DMS 273 (cell line): Measurements from ENCODE around the gene NACAD.
"Not testable (repeated sequence)": the region's sequence is repeated elsewhere in the genome, so short reads cannot be mapped to it uniquely, and the experiment has no call there.

Experiments
- DNase-seq: peaks from one replicate; lab custom pipeline; 2025; ENCODE audit not compliant: unreplicated experiment; lab: John Stamatoyannopoulos, UW

NACAD gene

DNA sequence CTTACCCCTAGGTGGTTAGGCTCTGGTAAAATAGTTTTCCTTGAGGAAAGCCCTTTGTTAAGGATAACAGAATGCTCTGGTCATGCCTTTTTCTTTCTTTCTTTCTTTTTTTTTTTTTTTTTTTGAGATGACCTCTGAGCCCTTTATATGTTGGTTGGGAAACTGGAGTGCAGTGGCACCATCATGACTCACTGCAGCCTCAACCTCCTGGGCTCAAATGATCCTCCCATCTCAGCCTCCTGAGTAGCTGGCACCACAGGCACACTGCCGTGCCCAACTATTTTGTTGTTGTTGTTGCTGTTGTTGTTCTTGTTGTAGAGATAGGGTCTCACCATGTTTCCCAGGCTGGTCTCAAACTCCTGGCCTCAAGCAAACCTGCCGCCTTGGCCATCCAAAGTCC is 27.4 kb downstream of the NACAD start:
- DNase-seq: no peak

DNA sequence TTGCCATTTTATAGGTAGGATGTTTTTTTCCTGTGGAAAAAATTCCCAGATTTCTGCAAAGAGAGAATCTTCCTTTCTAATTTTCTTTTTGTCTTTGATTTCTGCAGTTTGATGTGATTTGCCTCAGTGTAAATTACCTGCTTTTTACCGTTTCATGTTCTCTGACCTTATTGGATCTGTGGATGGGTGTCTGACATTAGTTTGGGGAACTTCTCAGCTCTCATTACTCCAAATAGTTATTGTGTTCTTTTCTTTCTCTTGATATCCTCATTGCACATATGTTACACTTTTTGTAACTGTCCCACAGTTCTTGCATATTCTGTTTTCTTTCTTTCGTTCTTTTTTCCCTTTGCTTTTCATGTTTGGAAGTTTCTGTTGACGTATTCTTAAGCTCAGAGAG is 28.5 kb downstream of the NACAD start:
- DNase-seq: no peak

DNA sequence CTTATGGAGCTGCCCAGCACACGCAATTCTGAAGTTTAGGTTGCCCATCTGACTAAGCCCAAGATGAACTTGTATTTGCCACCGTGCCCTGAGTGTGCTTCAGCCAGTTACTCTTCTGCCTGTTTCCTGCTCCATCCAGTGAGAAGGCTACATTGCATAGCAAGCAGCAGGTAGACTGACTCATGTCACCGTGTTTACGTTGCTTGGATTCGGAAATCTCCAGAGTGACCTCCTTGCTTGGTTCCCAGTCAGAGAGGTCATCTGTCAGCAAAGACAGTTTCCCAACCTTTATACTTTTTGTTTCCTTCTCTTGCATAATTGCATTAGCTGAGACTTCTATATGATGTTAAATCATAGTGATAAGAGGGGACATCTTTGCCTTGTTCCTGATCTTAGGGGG is 30.9 kb downstream of the NACAD start:
- no peak for DNase-seq

DNA sequence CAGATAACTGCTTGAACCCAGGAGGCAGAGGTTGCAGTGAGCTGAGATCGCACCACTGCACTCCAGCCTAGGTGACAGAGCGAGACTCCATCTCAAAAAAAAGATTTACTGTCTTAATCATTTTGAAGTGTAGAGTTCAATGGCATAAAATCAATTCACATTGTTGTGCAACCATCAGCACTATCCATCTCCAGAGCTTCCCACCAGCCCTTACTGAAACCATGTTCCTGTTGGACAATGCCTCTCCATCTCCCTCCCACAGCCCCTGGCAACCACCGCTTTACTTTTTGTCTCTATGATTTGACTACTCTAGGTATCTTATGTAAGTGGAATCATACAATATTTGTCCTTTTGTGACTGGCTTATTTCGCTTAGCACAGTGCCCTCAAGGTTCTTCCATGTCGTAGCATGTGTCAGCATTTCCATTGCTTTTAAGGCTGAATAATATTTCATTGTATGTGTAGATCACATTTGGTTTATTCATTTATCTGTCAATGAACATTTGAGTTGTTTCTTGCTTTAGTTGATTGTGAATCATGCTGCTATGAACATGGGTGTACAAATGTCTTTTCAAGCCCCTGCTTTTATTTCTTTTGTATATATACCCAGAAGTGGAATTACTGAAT is 33.1 kb downstream of the NACAD start:
- no peak for DNase-seq

DNA sequence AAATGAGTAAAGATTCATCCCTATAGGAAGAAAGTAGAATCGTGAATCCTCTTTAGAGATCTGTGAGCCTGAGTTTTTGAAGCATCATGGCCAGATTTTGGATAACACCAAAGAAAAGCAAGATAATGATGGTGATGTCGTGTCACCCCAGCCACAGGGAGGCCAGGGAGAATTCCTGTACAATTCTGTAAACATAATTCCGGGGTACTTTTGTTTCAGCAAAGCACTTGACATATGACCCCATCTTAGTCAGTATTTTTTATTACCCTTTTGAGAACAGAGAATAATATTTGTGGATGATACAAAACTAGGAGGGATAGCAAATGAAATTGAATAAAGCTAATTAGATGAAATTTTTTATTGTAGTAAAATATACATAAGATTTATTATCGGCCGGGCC is 33.8 kb downstream of the NACAD start:
- DNase-seq: no peak

DNA sequence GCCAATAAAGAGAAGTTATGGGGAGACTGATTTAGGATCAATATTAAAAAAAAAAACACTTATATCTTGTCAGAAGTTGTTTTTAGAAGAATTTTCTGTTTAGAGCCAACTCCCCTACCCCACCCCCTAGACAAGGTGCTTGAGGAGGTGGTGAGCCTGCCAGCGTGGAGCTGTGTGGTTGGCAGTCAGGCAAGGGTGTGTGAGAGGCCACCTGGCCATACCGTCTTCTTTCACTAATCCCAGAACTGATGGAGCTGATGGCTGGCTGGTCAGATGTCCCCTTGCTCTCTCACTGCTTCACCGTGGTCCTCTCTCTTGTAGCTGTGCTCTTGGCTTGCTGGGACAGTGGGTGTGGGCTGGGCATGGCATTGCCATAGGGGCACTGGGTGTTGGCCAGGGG is 34.3 kb downstream of the NACAD start:
- no peak for DNase-seq

DNA sequence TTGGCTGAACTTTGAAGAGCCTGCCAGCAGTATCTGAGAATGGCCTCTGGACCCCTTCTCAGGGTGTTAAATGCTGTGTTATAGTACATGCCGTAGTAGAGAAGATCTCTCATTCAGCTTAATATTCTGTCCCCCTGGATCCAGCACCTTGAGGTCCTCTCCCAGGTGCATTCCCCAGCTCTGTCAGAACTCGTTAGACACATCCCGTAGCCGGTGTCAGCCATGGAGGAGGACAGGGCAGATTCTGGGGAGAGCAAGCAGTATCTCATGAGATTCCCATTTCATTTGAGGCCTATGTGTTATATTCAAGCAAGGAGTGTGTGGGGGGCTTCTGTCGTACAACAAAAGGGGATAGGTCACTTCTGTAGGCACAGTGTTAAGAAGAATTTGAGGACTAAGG is 34.8 kb downstream of the NACAD start:
- DNase-seq: no peak

DNA sequence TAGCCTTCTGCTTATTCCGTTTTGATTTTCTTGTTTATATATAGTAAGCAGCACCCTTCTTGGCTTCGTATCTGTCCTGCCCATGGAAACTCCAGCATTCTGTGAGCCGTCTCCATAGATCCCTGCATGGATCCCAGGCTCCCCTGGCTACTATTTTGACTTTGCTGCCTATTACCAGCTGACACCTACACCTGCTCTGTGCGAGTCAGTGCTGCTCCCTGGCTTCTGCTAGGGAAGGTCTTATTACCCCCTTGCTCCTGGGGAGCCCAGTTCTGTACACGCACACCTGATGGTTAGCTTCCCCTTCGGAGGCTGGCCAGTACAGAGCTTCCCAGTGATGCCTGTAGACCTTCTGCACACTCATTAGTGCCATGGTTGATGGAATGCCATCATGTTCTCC is 35.4 kb downstream of the NACAD start:
- DNase-seq: no peak

DNA sequence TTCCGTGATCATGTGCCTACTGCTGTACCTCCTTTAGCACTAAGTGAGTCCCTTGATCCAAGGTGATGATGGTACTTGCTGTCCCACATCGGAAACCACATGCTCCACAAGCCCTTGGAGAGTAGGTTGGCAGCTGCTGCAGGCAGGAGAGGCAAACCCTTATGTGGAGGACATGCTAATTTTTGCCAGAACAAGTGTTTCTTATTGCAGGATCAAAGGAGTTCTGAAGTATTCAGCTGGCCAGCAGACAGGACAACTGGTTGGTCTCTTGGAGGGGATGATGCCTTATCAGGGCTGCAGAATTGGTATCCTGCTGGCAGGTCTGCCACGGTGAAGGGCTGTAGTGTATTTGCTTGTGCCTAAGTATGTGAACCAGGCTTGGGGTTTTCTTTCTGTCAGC is 36.8 kb downstream of the NACAD start:
- DNase-seq: peak; percentile 92

DNA sequence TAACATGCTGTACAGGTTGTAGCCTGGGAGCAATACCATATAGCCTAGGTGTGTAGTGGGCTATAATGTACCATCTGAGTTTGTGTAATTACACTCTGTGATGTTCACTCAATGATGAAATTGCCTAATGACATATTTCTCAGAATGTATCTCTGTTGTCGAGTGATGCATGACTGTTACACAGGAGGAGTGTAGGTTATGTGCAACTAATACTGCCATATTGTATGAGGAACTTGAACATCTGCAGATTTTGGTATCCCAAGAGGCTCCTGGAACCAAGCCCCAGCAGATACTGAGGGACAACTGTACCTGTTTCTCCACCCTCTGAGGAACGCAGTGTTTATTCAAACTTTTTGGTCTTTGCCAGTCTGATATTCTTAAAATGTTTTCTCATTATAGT is 38.6 kb downstream of the NACAD start:
- DNase-seq: no peak

DNA sequence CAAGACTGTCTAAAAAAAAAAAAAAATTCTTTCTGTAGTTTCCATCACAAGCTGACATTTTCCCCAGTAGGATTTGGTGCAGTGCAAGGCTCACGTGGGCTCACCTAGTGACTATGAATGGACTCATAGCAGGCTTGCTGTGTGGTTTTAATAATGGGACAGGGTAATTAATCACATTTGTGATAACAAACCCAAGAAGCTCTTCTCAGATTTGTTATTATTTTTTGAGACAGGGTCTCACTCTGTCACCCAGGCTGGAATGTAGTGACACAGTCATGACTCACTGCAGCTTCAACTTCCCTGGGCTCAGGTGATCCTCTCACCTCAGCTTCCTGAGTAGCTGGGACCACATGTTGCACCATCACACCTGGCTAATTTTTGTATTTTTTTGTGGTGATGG is 40.0 kb downstream of the NACAD start:
- DNase-seq: no peak

DNA sequence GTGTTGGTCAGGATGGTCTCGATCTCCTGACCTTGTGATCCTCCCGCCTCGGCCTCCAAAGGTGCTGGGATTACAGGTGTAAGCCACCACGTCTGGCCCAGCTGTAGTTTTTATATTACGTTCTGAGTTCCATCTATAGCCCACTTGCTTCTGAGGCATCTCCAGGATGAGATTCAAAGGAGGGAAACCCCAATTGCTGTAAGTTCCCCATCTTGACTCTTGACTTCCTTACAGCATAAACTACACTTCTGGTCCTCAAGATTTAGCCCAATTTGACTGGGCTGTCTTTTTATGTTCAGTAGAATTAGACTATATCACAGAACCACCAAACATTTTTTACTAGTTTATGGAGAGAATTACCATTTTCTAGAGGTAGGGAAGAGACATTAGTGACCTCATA is 44.4 kb downstream of the NACAD start:
- DNase-seq: no peak

DNA sequence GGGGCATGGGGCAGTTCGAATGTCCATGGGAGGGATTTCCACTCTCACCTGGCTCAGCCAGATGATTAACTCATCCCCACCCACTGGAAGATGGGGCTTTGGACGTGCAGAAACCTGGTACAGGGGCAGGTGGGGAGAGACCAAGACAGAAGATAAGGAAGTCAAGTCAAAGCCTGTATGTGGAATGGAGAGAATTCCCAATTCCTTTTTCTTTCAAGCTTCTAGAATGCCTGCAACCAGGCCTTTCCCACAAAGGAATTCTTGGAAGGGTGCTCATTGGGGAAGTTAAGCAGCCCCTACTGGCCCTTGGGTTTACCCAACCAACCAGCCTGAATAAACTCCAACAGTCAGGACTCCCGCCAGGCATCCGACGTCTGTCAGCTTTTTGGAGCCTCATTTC is 49.7 kb downstream of the NACAD start:
- DNase-seq: no peak

DNA sequence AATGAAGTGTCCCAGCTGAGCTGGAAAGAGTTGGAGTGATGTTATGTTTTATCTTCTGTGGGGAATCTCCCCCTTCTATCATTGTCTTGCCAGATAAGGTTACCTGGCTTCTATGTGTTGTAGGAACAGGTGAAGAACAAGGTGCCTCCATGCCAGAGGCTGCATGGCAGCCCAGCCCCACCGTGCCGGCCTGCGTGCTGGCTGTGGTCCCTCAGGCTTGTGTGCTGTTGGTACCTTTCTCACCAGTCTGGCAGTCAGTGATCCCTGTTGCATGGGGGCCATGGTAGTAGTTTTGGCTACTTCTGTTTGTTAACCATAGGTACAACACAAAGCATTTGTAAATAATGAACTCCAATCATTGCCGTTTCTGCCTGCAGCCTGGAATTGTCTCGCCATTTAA is 50.9 kb downstream of the NACAD start:
- no peak for DNase-seq

DNA sequence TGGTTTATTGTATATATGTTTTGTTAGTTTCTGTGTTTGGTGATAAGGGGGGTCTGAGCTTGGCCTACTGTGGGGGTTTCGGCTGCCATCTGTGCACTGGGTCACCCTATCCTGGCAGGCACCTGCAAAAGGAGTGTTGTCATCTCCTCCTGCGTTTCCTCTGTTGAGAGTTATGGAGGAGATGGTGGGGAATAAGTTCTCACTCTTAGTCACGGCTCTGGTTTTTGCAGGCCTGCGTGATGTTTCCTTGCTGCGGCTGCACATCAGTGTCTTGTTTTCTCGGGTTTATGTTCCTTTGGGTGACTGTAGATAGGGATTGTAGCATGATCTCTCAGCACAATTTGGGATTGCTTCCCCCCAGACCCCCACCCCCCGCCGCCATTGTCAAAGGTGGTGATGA is 52.0 kb downstream of the NACAD start:
- no peak for DNase-seq

DNA sequence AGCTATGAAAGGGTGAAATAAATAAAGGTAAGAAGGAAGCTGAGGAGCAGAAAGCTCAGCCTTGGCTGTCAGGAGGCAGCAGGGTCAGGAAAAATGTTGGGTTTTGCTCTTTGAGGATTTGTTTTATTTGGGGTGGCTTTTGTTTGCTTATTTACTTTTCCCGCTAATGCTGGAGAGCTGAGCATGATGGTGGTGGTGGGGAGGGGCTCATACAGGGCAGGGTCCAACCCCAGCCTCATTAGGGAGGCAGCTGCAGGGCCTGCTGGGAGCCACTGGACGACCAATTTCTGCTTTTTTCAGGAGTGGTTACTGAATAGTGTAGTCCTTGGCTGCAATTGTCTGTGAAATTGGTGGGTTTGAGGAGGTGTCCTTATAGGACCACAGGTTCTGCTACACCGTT is 52.5 kb downstream of the NACAD start:
- no peak for DNase-seq

DNA sequence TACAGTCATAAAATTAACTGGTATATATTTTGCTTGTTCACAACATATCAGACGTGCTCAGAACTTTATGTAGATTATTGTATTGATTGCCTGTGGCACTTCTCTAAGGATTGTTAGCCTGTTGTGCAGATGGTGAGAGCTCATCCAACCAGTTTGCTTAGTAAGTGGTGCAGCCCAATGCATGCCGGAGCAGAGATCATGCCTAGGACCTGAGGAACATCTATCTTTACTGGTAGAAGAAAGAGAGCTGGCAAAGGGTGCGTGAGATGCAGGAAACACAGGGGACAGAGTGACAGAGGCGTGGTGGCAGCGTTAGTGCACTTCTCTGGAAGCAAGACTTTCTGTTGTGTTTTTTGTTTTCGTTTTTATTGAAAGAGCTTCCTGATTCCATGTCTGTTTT is 52.9 kb downstream of the NACAD start:
- DNase-seq: no peak

DNA sequence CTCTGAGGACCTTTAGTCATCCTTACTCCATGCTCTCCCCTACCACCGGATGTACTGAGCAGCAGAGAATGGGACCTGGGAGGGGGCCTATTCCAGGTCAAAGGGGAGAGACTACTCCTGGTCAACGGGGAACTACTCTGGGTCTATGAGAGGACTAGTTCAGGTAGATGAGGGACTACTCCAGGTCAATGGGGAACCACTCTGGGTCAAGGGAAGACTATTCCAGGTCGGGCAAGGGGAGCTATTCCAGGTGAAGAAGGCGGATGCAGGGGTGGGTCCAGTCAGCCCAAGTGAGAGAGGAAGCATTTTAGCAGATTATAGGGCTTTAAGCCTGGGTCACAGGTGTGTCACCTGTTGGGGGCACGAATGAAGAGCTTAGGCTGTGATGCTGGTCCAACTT is 53.4 kb downstream of the NACAD start:
- no peak for DNase-seq

DNA sequence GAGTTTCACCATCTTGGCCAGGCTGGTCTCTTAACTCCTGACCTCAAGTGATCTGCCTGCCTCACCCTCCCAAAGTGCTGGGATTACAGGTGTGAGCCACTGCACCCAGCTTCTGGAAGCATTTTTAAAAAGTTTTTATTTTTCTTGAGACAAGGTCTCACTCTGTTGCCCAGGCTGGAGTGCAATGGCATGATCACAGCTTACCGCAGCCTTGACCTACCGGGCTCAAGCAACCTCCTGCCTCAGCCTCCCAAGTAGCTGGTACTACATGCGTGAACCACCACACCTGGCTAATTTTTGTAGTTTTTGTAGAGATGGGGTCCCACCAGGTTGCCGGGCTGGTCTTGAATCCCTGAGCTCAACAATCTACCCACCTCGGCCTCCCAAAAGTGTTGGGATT is 54.1 kb downstream of the NACAD start:
- DNase-seq: not testable (repeated sequence)

DNA sequence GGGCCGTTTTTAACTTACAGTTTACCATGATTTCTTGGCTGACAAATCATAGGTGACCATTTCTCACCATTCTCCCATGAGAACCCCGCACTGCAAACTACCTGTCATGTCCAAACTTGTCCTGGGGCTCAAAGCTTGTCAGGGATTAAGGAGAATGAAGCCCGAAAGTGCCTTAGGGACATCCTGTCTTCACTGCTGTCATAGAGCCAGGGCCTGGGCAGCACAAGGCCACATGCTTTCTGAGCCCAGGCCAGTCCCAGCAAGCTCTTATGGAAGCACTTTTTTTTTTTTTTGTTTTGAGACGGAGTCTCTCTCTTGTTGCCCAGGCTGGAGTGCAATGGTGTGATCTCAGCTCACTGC is 54.9 kb downstream of the NACAD start:
- peak; percentile 61 for DNase-seq

DNA sequence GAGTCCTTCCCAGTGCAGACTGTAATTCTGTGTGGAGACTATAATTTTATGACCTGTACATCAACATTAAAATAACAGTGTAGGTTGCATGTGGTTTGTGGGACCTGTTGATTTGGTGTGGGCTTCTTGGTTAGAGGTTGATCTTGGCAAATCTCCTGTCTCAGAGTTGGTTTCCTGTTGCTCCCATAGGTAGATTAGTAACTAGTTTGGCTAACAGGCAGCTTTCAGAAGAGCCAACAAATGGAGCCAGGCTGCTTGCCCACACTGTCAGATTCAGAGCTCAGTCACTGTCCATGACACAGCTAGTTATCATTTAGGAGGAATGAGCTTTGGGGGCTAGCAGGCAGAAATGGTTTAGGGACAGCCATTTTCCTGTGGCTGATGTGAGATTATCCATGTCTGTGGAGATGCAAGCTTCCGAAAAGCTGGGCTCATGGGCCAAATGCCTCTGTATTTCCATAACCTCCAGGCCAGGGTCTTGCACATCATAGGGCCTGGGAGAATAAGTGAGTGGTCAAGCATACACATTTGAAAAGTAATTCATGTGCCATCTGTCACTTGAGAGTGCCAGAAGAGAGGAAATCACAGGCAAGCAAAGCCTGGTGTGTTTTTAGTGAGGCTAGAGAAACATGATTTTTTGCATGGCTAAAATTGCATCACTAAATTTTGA is 55.4 kb downstream of the NACAD start:
- peak; percentile 61 for DNase-seq

DNA sequence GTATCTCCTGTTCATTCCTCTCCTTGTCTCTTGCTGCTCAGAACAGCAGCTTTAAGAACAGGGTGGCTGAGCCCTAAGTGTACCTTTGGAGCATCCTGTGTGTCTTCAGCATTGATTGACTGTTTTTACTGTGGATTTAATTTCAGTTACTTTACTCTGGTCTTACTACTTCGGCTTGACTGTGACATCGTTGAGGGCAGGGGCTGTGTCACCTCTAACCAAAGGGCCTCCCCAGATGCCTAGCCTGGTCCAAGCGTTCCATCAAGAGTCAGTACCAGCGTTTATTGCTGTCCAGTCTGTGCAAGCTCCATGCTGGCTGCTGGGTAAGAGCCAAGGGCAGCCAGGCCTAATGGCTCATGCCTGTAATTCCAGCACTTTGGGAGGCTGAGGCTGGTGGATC is 56.3 kb downstream of the NACAD start:
- DNase-seq: no peak

DNA sequence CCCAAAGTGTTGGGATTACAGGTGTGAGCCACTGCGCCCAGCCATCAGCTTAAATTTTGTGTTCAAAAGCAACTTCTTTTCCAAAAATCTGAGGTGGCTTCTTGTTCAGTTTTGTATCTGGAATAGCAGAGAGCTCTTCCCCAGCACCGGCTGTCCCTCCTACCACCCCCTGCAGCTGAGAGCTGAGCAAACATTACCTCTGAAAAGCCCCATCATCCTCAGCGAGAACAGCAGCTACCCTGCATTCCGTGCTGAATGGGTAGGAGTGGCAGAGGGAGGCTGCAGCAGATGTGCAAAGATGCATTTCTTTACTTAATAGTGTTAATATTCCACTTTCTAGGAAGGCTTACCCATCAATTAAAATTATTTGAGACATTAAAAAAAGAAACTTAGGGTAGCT is 56.9 kb downstream of the NACAD start:
- no peak for DNase-seq
